ENCODE results near the gene PAIP1.
"Not testable (repeated sequence)": the region's sequence is repeated elsewhere in the genome, so short reads cannot be mapped to it uniquely, and the experiment has no call there.

Gene PAIP1

GRCh38 chr5:43583724-43584123, 26.8 kb upstream of the PAIP1 start:
- no peak overlapping the region for H3K4me3 ChIP-seq (ENCODE audit: low read length)
- TF ChIP-seq CTCF (conservative IDR thresholded peaks at IDR 0.05; ENCODE audit: low read depth, low read length): no peak
- no peak for DNase-seq (ENCODE audit: low read depth)

GRCh38 chr5:43582082-43583005, 25.5 kb upstream of the PAIP1 start:
- no peak overlapping the region for H3K4me3 ChIP-seq (ENCODE audit: low read length)

GRCh38 chr5:43581398-43581797, 24.5 kb upstream of the PAIP1 start:
- TF ChIP-seq CTCF (conservative IDR thresholded peaks at IDR 0.05; ENCODE audit: low read depth, low read length): no peak
- no peak for DNase-seq (ENCODE audit: low read depth)
- no peak overlapping the region for H3K4me3 ChIP-seq (ENCODE audit: low read length)

More at GRCh38 chr5:43582082-43583005, 25.5 kb upstream of the PAIP1 start:
- no peak for DNase-seq (ENCODE audit: low read depth)
- no peak for TF ChIP-seq CTCF (conservative IDR thresholded peaks at IDR 0.05; ENCODE audit: low read depth, low read length)

- H3K4me3 ChIP-seq (ENCODE audit: low read length); DNase-seq (ENCODE audit: low read depth): not testable (repeated sequence)
Measured at GRCh38 chr5:43580402-43581210, 23.7 kb upstream of the PAIP1 start.

GRCh38 chr5:43573058-43573457, 16.2 kb upstream of the PAIP1 start:
- no peak for DNase-seq (ENCODE audit: low read depth)
- H3K4me3 ChIP-seq (ENCODE audit: low read length): no peak overlapping the region
- TF ChIP-seq CTCF (conservative IDR thresholded peaks at IDR 0.05; ENCODE audit: low read depth, low read length): no peak

- no peak for DNase-seq (ENCODE audit: low read depth)
- TF ChIP-seq CTCF (conservative IDR thresholded peaks at IDR 0.05; ENCODE audit: low read depth, low read length): no peak
- no peak overlapping the region for H3K4me3 ChIP-seq (ENCODE audit: low read length)
Measured at GRCh38 chr5:43572357-43572756, 15.5 kb upstream of the PAIP1 start.

- no peak overlapping the region for H3K4me3 ChIP-seq (ENCODE audit: low read length)
- no peak for DNase-seq (ENCODE audit: low read depth)
- no peak for TF ChIP-seq CTCF (conservative IDR thresholded peaks at IDR 0.05; ENCODE audit: low read depth, low read length)
Measured at GRCh38 chr5:43571237-43571636, 14.4 kb upstream of the PAIP1 start.

Measured in retinal pigment epithelial cell (primary cell).